Karpas-422 (cell line): ENCODE data around the gene CRYBG1. TPM values are rescaled to one million over a fixed set of nuclear protein-coding genes. Genes with fewer than 3 reads are reported as not detected.

ENCODE experiments used
- DNase-seq: peaks from one replicate; pipeline ENCODE4 v3.0.0-alpha.2; 2015
- H2AFZ ChIP-seq: fragments of 200-600 bp; sonication (generic); 2 replicates; pipeline ENCODE4 v1.6.1; 2014; ENCODE audit warnings: antibody characterized with exemption, low read length, mixed read lengths
- H3K27ac ChIP-seq: fragments of 200-600 bp; sonication (generic); 2 replicates; pipeline ENCODE4 v1.5.1; 2014; ENCODE audit warnings: mild to moderate bottlenecking, low read length, moderate library complexity
- H3K27me3 ChIP-seq: fragments of 200-600 bp; sonication (generic); 2 replicates; pipeline ENCODE4 v1.6.1; 2014; ENCODE audit warnings: low read length, mixed read lengths
- H3K36me3 ChIP-seq: fragments of 200-600 bp; sonication (generic); 2 replicates; pipeline ENCODE4 v1.6.1; 2014; ENCODE audit warnings: low read length, mixed read lengths; ENCODE audit not compliant: insufficient read depth
- H3K4me1 ChIP-seq: fragments of 200-600 bp; sonication (generic); 2 replicates; pipeline ENCODE4 v1.6.1; 2014; ENCODE audit warnings: mild to moderate bottlenecking, low read length, mixed read lengths
- H3K4me2 ChIP-seq: fragments of 200-600 bp; sonication (generic); 2 replicates; pipeline ENCODE4 v1.6.1; 2014; ENCODE audit warnings: low read length, low read depth, mild to moderate bottlenecking; ENCODE audit not compliant: poor library complexity, severe bottlenecking
- H3K4me3 ChIP-seq: fragments of 200-600 bp; sonication (generic); 2 replicates; pipeline ENCODE4 v1.5.1; 2014; ENCODE audit warnings: mild to moderate bottlenecking, antibody characterized with exemption, low read length, mixed read lengths
- H3K79me2 ChIP-seq: fragments of 200-600 bp; sonication (generic); 2 replicates; pipeline ENCODE4 v1.6.1; 2014; ENCODE audit warnings: mild to moderate bottlenecking, low read length, mixed read lengths
- H3K9ac ChIP-seq: fragments of 200-600 bp; sonication (generic); 2 replicates; pipeline ENCODE4 v1.6.0; 2014; ENCODE audit warnings: low read length
- H3K9me2 ChIP-seq: fragments of 200-600 bp; sonication (generic), shearing (Covaris generic); replicated peaks from 2 replicates; pipeline ENCODE4 v1.6.0; 2014; ENCODE audit warnings: mild to moderate bottlenecking, low read length, moderate library complexity; ENCODE audit not compliant: insufficient read depth
- H3K9me3 ChIP-seq: fragments of 300-700, 200-600 bp; sonication (generic); 2 replicates; pipeline ENCODE4 v1.6.1; 2014; ENCODE audit warnings: low read length, mixed read lengths
- H4K20me1 ChIP-seq: fragments of 200-600 bp; sonication (generic); 2 replicates; pipeline ENCODE4 v1.6.1; 2014; ENCODE audit warnings: mild to moderate bottlenecking, antibody characterized with exemption, low read length, low read depth; ENCODE audit not compliant: insufficient read depth
- total RNA-seq: library from RNA; depleted of rRNA; stranded (reverse); fragments of >200 nt; shearing (Covaris generic); gene quantifications from 2 replicates; pipeline ENCODE4 v1.2.3, GENCODE V29; 2014; ENCODE audit warnings: low replicate concordance

CRYBG1 gene
- total RNA-seq, 1 experiment from 2014 or later = 39.3 TPM

DNA sequence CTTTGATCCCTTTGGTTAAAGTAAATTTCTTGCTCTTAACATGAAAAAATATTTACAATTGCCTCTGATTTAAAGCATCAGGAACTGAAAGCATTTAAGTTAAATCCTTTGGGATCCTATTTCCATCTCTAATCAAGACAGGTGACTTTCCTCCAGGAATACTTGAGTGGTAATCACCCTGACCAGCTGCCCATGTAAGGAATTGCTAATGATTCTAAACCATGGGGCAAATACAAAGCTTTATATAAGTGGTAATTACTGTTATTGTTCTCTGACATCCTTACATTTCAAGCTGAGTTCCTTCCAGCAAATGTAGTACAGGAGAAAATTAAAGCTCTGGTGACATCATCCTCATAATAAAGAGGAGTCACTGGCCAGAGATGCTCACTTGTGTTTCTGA, 100.6 kb downstream of the CRYBG1 start:
- no peaks in the 10 kb centered on the region for H3K4me1 ChIP-seq
- no peak overlapping the region for H3K4me3 ChIP-seq
- H3K27me3 ChIP-seq = no peaks in the 10 kb centered on the region
- H3K9ac ChIP-seq = no peak overlapping the region
- no peak for DNase-seq
- H2AFZ ChIP-seq = no peak overlapping the region
- no peaks in the 10 kb centered on the region for H3K9me2 ChIP-seq
- H4K20me1 ChIP-seq = no peaks in the 10 kb centered on the region
- H3K79me2 ChIP-seq = no peaks in the 10 kb centered on the region
- H3K36me3 ChIP-seq = no peaks in the 10 kb centered on the region
- H3K4me2 ChIP-seq = no peak overlapping the region
- H3K27ac ChIP-seq = no peak overlapping the region
- H3K9me3 ChIP-seq = no peaks in the 10 kb centered on the region

- DNase-seq = no peak
- no peaks in the 10 kb centered on the region for H3K79me2 ChIP-seq
- no peaks in the 10 kb centered on the region for H3K36me3 ChIP-seq
- H3K4me2 ChIP-seq = no peak overlapping the region
- no peak overlapping the region for H3K4me3 ChIP-seq
- H3K27ac ChIP-seq = no peak overlapping the region
- H2AFZ ChIP-seq = no peak overlapping the region
- H3K9me3 ChIP-seq = no peaks in the 10 kb centered on the region
- no peaks in the 10 kb centered on the region for H4K20me1 ChIP-seq
- no peaks in the 10 kb centered on the region for H3K27me3 ChIP-seq
- H3K9me2 ChIP-seq = no peaks in the 10 kb centered on the region
- H3K4me1 ChIP-seq = no peaks in the 10 kb centered on the region
- H3K9ac ChIP-seq = no peak overlapping the region
Observed at GRCh38 chr6:106462923-106463557, 102.5 kb downstream of the CRYBG1 start.

- Histone ChIP-seq H3K27me3 (no peaks in the 10 kb centered on the region), H2AFZ (0 out of 2 replicates have a peak overlapping the region, but pooled peaks have one; percentile 3), H3K36me3 (no peaks in the 10 kb centered on the region), H3K4me1 (peaks cover 2% of the 10 kb centered on the region), H3K9ac (no peak overlapping the region), H3K9me2 (no peaks in the 10 kb centered on the region), H3K79me2 (no peaks in the 10 kb centered on the region), H3K27ac (no peak overlapping the region), H4K20me1 (no peaks in the 10 kb centered on the region), H3K4me2 (no peak overlapping the region), H3K9me3 (no peaks in the 10 kb centered on the region), H3K4me3 (no peak overlapping the region)
- DNase-seq = no peak
Observed at GRCh38 chr6:106466211-106466610, 105.7 kb downstream of the CRYBG1 start.

DNA sequence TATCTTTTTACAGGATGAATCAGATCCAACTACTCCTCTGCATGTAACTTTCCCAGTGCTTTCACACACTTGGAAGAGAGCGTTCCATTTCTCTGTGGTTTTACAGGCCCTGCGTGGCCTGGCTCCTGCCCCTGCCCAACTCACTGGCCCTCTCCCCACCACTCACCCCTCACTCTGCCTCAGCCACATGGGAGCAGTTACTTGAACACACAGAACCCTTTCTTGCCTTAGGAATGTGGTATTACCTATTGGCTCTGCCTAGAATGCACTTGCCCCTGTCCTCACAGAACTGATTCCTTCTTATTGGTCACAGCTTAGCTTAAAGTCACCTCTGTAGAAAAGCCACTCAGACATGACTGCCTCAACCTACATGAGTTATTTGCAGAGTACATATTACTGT, 108.4 kb downstream of the CRYBG1 start:
- Histone ChIP-seq H3K4me3 (no peak overlapping the region), H3K27me3 (no peaks in the 10 kb centered on the region), H3K4me1 (peaks cover 8% of the 10 kb centered on the region), H3K27ac (no peak overlapping the region), H2AFZ (no peak overlapping the region), H3K4me2 (no peak overlapping the region), H3K9me3 (no peaks in the 10 kb centered on the region), H3K79me2 (no peaks in the 10 kb centered on the region), H3K9ac (no peak overlapping the region), H3K9me2 (no peaks in the 10 kb centered on the region), H4K20me1 (no peaks in the 10 kb centered on the region), H3K36me3 (no peaks in the 10 kb centered on the region)
- no peak for DNase-seq

GRCh38 chr6:106469882-106470281, 109.4 kb downstream of the CRYBG1 start:
- Histone ChIP-seq H2AFZ (no peak overlapping the region), H3K9ac (no peak overlapping the region), H3K4me1 (peaks cover 8% of the 10 kb centered on the region), H3K36me3 (no peaks in the 10 kb centered on the region), H3K9me3 (no peaks in the 10 kb centered on the region), H3K27me3 (no peaks in the 10 kb centered on the region), H3K4me3 (no peak overlapping the region), H3K27ac (no peak overlapping the region), H3K79me2 (no peaks in the 10 kb centered on the region), H3K4me2 (no peak overlapping the region), H3K9me2 (no peaks in the 10 kb centered on the region), H4K20me1 (no peaks in the 10 kb centered on the region)
- DNase-seq = no peak

DNA sequence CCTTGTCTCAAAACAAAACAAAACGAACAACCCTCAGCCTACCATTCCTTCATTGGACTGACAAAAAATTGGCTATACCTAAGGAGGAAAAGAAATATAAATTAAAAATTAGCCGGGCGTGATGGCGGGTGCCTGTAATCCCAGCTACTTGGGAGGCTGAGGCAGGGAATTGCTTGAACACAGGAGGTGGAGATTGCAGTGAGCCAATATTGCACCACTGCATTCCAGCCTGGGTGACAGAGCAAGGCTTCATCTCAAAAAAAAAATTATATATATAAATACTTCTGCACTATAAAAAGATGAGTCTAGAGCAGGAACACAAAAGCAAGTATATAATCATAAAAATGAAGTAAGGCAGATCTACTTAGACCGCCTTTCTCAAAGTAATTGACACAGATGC, 109.8 kb downstream of the CRYBG1 start:
- Histone ChIP-seq H3K27ac (no peak overlapping the region), H2AFZ (no peak overlapping the region)

GRCh38 chr6:106470811-106471210, 110.3 kb downstream of the CRYBG1 start:
- H2AFZ ChIP-seq = no peak overlapping the region
- H3K36me3 ChIP-seq = no peaks in the 10 kb centered on the region
- no peak overlapping the region for H3K27ac ChIP-seq
- H3K9me2 ChIP-seq = no peaks in the 10 kb centered on the region
- H3K4me1 ChIP-seq = peaks cover 8% of the 10 kb centered on the region
- H3K4me3 ChIP-seq = no peak overlapping the region
- no peak overlapping the region for H3K4me2 ChIP-seq
- H3K9ac ChIP-seq = no peak overlapping the region
- no peaks in the 10 kb centered on the region for H3K79me2 ChIP-seq
- H3K27me3 ChIP-seq = no peaks in the 10 kb centered on the region
- H4K20me1 ChIP-seq = no peaks in the 10 kb centered on the region
- DNase-seq = no peak
- no peaks in the 10 kb centered on the region for H3K9me3 ChIP-seq

More for the DNA sequence above, 109.8 kb downstream of the CRYBG1 start:
- Histone ChIP-seq H3K4me1 (peaks cover 8% of the 10 kb centered on the region), H3K27me3 (no peaks in the 10 kb centered on the region), H3K9me3 (no peaks in the 10 kb centered on the region), H3K36me3 (no peaks in the 10 kb centered on the region), H3K9ac (no peak overlapping the region), H3K4me3 (no peak overlapping the region), H3K9me2 (no peaks in the 10 kb centered on the region), H4K20me1 (no peaks in the 10 kb centered on the region), H3K79me2 (no peaks in the 10 kb centered on the region), H3K4me2 (no peak overlapping the region)
- DNase-seq = no peak

DNA sequence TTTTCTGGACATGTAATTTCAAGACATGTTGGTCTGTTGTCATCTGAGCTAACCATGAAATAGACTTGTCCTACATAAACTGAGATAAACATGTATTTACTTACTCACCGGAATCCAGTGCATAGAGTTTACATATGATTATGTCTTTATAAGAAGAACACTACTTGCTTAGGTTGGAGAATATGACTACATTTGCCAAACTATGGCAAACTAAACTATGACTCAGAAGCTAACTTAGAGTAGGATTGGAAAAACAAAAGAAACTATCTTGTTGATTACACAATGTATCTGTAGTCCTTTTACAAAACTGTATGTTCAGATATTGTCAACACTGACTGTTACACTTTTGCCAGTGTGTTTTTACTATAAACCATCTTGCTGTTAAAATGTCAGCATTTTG, 113.3 kb downstream of the CRYBG1 start:
- Histone ChIP-seq H3K27ac (no peak overlapping the region), H3K27me3 (no peaks in the 10 kb centered on the region), H4K20me1 (no peaks in the 10 kb centered on the region), H3K9me3 (no peaks in the 10 kb centered on the region), H3K79me2 (no peaks in the 10 kb centered on the region), H3K4me3 (no peak overlapping the region), H3K4me1 (peaks cover 14% of the 10 kb centered on the region), H3K9ac (no peak overlapping the region), H3K4me2 (no peak overlapping the region), H3K36me3 (no peaks in the 10 kb centered on the region), H2AFZ (no peak overlapping the region), H3K9me2 (no peaks in the 10 kb centered on the region)
- no peak for DNase-seq
